ENCODE results near the gene SETD4.

DNA sequence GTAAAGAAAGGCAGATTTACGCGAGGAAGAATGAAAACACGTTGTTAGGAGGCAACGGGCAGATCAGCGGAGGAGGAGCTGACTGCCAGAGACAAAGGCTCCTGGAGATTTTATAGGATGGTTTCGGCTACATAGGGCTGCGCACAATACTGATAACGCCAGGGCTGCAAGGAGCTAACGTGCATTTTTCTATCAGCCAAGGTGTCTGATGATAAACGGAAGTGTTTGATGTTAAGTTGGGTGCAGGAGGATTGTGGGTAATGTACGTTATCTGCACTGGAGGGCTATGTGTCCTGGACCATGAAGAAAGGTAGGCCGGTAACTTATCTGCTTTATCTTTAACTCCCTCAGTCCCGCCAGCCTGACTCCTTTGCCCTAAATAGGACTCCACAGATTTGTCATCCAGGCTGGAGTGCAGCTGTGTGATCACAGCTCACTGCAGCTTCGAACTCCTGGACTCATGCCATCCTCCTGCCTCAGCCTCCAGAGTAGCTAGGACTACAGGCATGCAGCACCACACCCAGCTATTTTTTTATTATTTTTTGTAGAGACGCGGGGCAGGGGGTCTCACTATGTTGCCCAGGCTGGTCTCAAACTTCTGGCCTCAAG is 29.6 kb downstream of the SETD4 start:
- TF ChIP-seq, protein P1, sequence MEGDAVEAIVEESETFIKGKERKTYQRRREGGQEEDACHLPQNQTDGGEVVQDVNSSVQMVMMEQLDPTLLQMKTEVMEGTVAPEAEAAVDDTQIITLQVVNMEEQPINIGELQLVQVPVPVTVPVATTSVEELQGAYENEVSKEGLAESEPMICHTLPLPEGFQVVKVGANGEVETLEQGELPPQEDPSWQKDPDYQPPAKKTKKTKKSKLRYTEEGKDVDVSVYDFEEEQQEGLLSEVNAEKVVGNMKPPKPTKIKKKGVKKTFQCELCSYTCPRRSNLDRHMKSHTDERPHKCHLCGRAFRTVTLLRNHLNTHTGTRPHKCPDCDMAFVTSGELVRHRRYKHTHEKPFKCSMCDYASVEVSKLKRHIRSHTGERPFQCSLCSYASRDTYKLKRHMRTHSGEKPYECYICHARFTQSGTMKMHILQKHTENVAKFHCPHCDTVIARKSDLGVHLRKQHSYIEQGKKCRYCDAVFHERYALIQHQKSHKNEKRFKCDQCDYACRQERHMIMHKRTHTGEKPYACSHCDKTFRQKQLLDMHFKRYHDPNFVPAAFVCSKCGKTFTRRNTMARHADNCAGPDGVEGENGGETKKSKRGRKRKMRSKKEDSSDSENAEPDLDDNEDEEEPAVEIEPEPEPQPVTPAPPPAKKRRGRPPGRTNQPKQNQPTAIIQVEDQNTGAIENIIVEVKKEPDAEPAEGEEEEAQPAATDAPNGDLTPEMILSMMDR (IDR thresholded peaks at IDR 0.05): no peak
- no peak for TF ChIP-seq POLR2AphosphoS5 (IDR thresholded peaks at IDR 0.05)
- TF ChIP-seq POLR2A (IDR thresholded peaks at IDR 0.05): no peak
